Measurements from ENCODE around the gene NRXN3.

NRXN3 gene

DNA sequence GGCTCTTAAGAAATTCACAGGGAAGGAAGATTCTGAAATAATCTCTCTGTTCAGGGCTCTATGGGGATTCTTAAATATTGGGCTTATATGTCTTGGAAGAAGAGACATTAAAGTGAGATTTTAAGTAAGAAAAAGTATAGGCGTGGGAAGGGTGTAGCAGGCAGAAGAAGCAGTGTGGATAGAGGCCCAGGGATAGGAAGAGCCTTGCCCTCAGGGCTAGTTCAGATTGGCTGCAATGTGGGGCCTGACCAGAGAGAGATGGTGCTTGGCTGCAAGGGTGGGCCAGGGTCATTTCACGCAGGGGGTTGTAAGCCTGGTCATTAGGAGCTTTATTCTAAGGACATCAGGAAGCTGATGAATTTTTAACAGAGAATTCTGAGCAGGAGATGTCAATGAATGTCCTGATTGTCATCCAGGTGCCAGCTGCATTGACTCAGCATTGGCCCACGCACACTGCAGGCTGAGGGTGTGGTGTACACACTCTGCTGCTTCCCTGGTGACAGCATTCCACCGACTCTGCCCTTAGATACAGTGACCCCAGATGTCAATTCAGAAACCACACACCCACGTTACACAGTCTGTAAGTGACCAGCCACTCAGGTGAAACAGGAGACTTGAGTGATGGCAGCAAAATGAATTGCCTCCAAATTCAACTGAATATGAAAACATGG is 582.5 kb downstream of the NRXN3 start:
- no peak for DNase-seq

DNA sequence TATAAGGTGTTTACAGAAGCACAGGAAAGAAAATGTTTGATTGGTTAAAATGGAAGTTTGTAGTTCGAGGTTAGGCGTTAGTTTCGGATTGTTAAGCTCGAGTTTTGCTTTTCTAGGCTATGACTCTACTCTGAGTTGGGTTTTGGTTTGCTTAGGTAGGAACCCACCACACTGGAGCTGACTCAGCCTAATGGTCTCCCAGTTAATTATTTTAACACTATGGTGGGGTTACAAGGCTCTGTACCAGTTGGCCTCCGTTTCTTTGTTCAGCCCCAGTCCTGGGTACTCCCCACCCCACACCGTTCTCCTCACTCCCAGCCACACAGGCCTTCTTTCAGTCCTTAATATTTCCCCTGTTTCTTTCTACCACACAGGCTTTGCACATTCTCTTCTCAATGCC is 583.9 kb downstream of the NRXN3 start:
- no peak for DNase-seq

DNA sequence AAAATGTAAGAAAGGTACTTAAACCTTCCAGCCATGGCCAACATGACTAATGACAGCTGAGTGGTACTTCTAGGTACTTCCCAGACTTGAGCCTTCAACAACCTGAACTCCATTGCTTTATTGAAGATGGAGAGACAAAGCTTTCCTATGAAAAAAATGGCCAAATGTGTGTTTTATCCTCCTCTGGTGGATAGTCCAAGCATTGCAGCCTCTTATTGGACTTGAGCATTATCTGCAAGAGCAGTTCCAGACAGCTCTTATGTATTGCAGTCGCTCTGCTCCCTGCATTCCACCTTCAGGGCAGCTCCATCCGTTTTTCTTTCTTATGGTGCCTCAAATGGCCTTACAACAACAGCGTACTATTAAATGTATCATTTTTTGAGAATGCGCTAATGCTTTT is 588.2 kb downstream of the NRXN3 start:
- DNase-seq: no peak

DNA sequence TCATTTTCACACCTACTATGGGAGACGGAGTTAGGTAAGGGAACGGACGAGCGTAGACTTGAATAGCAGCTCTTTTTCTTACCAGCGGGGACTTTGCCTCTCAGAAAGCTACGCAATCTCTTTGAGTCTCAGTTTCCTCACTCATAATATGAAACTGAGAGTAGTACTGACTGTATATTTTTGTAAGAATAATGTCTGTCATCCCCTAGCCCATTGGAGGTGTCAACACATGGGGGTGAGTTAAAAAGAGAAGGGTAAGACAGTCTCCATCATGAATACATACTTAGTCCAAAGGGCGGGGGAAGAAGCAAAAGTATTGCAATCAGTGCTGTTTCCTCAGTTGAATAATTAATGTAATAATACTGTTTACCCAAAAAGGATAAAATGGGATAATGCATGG is 592.2 kb downstream of the NRXN3 start:
- DNase-seq: no peak

DNA sequence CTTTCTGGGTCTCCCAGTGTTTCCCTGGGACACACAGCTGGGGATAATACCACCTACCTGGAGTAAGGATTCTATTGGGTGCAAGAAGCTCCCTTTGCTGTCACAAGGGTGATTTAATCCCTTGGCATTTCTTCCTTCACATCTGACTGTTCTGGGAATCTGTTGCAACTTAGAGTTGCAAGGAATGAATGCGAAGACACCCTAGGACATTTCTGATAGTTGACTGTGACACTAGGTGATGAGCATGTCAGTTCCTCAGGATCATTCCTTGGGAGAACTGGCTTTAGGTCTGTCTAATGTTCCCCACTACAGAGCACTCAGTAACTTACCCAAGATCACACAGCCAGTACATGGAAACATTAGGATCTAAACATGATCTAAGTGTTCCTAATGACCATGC is 593.6 kb downstream of the NRXN3 start:
- no peak for DNase-seq

DNA sequence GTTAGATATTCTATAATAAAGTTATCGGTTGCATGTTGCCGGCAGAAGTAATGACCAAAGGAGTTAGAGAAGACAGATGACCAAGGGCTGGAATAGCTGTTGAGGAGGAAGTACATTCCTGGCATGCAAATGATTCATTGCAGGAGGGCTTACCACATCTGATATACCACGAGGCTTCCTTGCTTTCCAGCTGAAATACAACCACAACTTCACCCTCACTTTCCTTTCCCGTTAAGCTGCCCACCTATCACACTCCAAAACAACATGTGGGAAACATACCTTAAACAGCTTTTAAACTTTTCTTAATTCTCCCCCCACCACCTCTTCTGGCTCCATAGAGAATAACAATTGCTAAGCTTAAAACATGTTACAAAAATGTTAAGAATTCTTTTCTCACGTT is 594.1 kb downstream of the NRXN3 start:
- DNase-seq: no peak

DNA sequence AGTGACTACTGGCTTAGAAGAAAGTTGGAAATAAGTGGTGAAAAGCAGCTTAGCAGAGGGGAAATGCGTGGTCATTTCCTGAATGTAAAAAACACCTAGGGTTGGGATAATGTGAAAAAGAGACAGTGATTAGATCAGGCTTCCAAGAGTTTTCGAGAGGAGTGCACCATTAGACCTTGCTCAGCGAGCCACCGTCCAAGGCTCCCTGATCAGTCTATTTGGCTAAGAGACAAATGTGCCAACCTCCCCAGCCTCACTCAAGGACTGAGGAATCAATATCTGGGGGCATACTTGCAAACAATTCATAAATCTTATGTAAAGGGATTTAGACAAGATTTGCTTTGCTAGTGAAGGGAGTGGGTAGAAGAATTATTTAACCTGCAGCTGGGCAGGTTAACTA is 594.5 kb downstream of the NRXN3 start:
- no peak for DNase-seq

DNA sequence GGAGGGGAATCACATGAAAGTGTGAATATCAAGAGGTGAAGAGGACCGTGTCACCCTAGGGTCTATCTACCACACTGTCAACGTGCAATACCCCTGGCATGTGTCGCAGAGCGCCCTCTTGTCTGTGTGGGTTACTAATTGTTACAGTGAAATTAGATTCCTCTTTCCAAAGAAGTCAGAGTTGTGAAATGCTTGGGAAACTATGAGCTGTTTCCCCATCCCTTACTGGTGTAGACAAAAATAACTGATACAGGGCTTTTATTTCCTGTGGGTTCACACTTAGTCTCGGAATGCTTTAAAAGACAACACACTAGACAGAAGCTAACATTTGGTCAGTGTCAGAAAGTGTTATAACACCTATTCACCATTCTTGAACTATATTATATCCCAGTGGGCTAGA is 597.3 kb downstream of the NRXN3 start:
- no peak for DNase-seq

DNA sequence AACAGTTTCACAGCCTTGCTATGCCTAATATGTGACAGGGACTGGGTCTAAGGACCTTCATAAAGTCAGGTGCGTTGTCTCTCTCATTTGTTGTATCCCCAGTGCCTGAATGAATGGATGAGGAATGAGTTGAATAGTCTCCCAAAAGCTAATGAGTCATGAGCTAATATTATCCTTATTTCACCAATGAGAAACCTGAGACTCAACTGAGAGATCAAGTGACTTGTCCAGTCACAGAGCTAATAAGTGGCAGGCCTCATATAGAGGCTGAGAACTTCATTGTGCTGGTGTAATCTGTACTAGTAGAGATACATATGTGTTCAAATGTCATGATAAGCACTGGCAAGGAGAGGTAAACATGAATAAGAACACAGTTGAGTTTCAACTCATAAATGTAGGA is 612.4 kb downstream of the NRXN3 start:
- no peak for DNase-seq

DNA sequence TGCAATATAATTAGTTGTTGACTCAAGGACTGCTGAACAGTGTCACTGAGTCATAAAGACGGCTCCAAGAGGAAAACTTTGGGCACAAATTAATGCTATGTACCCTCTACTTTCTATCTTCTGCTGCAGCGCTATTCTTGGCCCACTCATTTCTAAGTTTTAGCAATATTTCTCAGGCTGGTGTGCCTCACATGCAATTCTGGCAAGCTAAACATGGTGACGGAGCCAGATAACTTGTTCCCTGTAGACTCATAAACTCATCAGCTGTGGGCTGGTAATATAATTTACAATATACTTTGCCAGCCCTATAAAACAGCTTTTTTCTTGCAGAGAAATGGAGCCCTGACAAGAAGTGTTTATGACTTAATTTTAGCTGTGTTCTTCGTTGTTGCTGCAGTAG is 615.1 kb downstream of the NRXN3 start:
- DNase-seq: no peak

DNA sequence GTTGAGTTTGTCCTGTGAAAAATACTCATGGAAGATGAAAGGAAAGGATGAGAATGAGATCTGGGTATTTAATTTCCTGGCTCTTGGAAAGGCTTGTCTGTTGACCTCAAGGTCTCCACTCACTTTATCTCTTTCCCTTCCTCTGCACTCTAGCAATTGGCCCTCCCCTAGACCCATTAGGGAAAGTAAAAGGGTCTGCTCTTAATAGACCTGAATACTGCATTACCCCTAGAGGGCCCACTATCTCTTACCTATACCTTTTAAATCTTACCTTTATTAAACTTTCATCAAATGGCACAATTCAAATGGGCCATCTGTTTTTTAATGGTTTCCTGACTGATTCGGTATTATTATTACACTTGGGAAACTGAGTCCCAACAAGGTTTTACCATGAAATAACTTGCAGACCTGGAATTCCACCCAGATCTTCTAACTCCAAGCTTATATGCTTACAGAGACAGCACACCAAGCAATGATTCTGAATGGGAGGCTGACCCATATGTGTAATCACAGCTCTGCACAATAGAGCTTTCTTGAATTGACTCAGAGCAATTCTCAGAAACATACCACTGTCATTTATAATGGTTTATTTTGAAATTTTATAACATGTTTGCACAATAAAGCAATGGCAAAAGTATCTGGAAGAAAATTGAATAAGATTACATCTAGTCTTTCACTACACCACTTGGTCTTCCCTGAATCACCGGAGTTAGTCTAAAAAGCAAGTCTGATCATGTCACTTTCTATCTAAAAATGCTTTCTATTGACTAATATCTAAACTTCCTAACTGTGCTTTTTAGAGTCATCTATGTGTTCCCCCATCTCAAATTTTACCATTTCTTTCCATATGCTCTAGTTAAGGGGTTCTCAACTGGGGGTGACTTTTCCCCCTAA is 618.5 kb downstream of the NRXN3 start:
- DNase-seq: no peak

DNA sequence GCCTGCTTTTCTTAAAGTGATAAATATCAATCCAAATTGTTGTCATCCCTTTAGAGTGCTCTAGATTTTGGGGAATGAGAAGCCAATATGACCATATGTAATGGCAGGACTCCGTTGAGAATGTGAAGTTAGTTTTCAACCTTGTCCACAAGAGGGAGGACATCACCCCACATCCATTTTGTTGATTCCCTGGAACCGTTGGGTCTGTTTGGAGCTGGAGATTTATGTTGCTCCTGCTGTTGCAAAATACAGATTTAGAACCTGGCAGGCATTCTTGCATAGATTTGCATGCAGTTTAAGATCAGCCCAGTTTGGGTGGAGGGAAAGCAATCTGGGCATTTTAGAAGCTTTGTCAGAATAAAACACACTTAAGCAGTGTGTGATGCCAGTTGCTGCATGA is 620.1 kb downstream of the NRXN3 start:
- no peak for DNase-seq

DNA sequence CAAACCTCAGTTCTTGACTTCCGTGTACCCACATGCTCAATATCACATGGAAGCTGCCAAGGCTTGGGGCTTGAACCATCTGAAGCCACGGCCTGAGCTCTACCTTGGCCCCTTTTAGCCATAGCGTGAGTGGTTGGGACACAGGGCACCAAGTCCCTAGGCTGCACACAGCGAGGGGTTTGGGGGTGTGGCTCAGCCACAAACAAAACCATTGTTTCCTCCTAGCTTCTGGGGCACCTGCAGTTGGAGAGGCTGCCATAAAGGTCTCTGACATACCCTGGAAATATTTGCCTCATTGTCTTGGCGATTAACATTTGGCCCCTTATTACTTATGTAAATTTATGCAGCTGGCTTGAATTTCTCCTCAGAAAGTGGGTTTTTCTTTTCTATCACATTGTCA is 628.6 kb downstream of the NRXN3 start:
- no peak for DNase-seq

DNA sequence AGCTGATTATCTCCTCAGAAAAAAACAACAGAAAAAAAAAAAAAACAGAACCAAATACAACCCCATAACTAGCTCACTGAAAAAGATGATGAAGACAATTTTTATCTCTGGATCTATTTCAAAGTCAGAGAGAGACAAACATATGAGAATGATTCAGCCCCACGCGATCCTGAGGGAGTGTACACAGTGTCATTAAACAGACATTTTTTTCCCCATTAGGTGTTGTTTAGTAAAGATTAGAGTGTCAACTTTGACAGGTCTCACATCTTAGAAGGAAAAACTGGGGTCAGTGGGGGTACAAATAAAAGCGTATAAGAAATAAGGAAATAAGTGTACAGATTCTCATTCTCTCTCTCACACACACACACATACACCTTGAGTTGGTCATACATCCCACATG is 635.4 kb downstream of the NRXN3 start:
- no peak for DNase-seq

DNA sequence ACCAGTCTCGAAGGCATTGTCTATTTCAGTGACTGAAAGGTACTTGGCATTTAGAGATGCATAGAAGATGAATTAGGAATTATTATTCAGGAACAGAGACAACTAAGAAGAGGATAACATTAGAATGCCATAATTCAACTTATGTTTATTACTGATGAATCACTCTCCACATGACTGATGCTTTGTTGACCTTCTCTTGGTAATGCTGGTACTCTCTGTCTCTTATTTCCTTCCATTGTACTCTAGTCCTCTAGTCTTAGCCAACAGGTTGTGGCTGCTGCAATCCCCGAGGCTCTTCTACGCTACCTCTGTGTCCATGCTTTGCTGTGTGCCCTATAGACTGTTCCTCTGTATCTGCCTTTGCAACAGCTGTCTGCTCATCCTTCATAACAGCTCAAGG is 652.9 kb downstream of the NRXN3 start:
- DNase-seq: no peak

DNA sequence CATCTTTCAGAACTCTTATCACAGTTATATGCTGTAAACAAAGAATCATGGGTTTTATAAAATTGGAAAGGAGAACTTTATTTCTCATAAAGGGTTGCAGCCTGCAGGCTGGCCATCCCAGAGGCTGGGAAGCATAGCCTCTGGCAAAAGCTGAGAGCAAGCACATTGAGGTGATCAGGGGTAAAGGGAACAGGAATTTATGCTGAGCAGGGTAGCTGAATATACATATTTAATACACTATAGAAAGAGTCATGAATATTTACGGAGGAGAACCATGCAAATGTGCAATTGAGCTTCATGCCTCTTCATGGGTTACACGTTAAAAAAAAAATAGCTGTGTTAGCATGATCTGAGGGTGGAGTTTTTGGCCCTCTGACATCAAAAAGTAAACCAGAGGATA is 653.3 kb downstream of the NRXN3 start:
- no peak for DNase-seq

DNA sequence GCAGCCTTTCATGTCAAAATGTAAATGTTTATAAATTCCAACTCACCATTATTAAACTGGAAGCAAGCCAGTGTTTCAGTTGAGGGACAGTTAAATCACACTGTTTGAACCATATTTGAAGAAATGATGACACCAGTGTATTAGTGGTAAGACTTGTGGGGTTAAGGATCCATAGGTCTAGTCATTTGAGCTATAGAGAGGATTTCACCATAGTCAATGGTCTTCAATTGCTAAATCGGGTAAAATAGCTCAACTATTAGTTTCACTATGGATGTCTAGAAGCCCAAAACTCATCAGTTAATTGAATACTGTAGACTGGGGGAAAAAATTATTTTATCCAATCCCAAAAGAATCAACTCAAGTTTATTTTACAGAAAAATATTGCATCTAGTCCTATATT is 659.1 kb downstream of the NRXN3 start:
- DNase-seq: no peak

DNA sequence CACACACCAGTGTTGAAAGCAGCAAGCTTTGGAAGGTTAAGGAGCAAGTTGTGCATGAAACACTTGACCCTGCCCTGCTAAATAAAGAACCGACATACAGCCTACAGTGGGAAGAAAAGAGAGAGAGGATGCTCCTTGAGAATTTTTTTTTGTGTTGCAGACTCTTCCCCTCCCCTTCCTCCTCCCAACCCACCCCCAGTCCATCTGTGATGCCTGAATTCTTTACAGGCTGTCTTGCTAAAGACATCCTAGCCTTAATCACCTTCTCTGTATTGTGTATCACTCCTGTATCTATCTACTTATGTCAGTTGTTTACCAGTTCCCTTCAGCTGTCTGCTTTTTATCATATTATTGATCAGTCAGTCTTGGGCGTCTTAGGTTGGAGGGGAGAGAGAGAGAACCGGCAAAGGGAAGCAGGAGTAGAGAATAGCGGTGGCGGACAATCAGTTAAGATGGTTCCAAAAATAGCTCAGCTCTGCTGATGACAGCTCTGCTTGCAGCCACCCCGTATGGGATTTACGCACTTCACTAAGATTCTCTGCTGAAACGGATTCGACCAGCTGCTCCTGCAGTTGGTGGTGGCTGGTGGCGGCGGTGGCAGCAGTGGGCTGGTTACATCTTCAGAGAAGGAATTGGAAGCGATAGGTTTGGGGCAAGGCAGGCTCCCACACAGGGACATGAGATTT is 664.7 kb downstream of the NRXN3 start:
- DNase-seq: no peak

DNA sequence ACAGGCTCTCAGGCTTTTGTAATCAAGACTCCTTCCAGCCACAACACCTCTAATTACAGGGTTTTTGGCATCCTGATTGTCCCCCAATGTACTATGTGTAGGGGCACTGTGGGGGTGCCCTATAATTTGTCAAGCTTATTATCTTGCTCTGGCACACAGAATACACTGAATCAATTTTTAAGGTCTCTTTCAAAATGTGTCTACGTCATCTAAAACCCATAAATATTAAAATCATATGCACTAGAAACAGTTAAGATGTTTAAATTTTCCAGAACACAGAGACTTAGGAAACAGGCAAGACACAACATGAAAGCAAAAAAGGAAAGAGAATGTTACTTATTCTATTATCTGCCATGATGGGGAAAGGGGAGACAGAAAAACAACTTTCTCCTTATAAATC is 665.7 kb downstream of the NRXN3 start:
- DNase-seq: no peak

DNA sequence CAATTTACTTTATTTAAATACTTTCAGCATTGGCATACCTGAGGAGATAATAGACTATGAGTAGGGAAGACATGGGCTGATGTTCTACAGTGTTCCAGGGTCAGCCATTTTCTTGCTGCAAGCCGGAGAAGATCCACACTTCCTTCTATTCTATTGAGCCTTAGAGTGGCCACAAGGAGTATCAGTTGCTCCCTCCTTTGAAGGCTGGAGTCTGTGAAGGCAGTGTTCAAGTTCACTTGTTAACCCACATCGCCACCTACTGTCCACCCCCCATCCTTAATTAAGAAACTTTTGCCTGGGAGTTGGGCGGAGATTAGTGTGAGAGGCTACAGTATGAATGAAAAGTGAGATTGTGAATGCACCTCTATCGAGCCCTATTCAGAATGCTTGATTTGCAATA is 666.6 kb downstream of the NRXN3 start:
- DNase-seq: no peak

DNA sequence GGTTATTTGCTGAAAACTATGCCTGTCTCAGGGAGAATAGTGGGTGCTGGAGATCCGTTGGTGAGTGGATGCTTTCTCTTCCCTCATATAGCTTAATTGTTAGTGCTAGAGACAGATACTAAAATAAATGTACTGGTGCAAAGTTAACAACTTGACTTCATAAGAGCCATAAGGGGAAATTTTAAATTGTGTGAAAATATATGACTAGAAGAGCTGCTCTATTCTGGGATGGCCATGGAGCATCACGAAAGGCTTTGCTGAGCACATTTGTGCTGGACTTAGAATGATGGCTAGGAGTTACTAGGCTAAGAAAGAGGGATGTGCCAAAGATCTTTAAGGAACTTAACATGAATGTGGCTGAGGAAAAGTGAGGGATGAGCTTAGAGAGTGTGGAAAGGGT is 668.8 kb downstream of the NRXN3 start:
- no peak for DNase-seq

DNA sequence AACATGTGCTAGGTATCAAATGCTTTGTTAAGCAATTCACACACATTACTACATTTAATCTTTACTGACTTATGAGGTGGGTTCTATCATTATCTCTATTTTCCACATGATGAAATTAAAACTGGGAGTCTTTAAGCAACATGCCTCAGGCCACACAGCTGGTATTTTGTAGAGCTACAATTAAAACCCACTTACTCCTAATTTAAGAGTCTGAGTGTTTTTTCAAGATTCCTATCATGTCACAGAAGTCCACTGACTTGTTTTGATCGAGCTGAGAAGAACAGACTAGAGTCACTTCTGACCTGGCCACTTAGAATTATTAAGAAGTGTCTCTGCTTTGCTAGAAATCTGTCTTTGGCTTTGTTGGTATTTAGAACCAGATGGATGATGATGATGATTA is 670.7 kb downstream of the NRXN3 start:
- no peak for DNase-seq

DNA sequence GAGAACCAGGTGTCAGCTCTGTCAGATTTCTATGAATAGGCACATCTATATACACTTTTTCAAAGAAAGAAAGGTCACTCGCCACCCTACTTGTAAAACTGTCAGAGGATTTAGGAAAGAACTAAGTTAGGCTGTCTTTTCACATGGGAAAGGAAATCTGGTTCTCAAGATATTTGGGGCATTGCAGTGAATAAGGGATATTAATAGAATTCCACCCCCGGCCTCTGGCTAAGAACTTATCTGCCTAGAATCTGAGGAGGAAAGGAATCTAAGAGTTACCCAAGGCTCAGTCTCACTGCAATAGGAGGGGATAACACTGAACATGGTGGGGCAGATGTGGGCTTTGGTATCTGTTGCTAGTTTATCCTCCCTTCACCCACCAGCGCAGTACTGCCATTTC is 677.6 kb downstream of the NRXN3 start:
- no peak for DNase-seq

DNA sequence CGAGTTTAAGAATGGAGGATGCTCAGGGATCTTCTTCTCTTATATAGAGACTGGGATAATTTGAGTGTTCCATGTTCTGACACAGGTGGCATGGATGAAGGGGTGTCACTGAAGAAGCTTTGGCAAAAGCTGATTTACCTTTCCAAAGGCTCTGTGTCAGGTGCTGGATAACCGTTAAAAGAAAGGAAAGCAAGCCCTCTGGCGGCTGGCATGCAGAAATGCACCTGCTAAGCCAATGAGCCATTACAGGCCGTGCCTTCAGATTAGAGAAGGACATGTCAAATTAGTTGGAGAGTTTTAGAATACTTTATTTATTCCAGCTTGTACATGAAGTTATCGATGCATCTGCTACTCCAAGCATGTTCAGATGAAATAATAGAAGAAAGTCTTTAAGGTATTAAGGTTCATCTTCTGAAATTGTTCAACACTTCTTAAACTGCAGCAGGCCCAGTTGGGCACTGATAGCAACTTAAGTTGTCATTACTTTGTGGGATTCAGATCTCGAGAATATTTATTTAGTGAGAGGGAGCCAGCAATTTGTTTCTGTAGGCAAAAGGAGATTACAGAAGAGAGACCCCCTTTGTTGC is 678.2 kb downstream of the NRXN3 start:
- no peak for DNase-seq
